ENCODE data around the gene ARID1B. TPM values are rescaled to one million over a fixed set of nuclear protein-coding genes. Genes with fewer than 3 reads are reported as not detected.

ARID1B gene
- total RNA-seq, 1 donor from 2014 or later = 18.5 TPM

GRCh38 chr6:156814036-156814581, 36.9 kb downstream of the ARID1B start:
- no peak for DNase-seq (ENCODE audit: low read depth)
- TF ChIP-seq CTCF (conservative IDR thresholded peaks at IDR 0.05; ENCODE audit: low read depth, low read length) = no peak

GRCh38 chr6:156816505-156816904, 39.3 kb downstream of the ARID1B start:
- no peak for DNase-seq (ENCODE audit: low read depth)
- no peak for TF ChIP-seq CTCF (conservative IDR thresholded peaks at IDR 0.05; ENCODE audit: low read depth, low read length)
- no peak overlapping the region for H3K4me3 ChIP-seq (ENCODE audit: low read depth, low read length)

More at GRCh38 chr6:156814036-156814581, 36.9 kb downstream of the ARID1B start:
- no peak overlapping the region for H3K4me3 ChIP-seq (ENCODE audit: low read depth, low read length)

- H3K4me3 ChIP-seq (ENCODE audit: low read depth, low read length) = no peak overlapping the region
- no peak for DNase-seq (ENCODE audit: low read depth)
- TF ChIP-seq CTCF (conservative IDR thresholded peaks at IDR 0.05; ENCODE audit: low read depth, low read length) = no peak
Measured at GRCh38 chr6:156820089-156820798, 43.1 kb downstream of the ARID1B start.

- DNase-seq (ENCODE audit: low read depth) = no peak
- no peak for TF ChIP-seq CTCF (conservative IDR thresholded peaks at IDR 0.05; ENCODE audit: low read depth, low read length)
- H3K4me3 ChIP-seq (ENCODE audit: low read depth, low read length) = no peak overlapping the region
Measured at GRCh38 chr6:156821707-156822106, 44.5 kb downstream of the ARID1B start.

- H3K4me3 ChIP-seq (ENCODE audit: low read depth, low read length) = no peak overlapping the region
- DNase-seq (ENCODE audit: low read depth) = no peak
- TF ChIP-seq CTCF (conservative IDR thresholded peaks at IDR 0.05; ENCODE audit: low read depth, low read length) = no peak
Measured at GRCh38 chr6:156822747-156823206, 45.6 kb downstream of the ARID1B start.

GRCh38 chr6:156824142-156824541, 47.0 kb downstream of the ARID1B start:
- no peak for TF ChIP-seq CTCF (conservative IDR thresholded peaks at IDR 0.05; ENCODE audit: low read depth, low read length)
- no peak for DNase-seq (ENCODE audit: low read depth)
- H3K4me3 ChIP-seq (ENCODE audit: low read depth, low read length) = no peak overlapping the region

GRCh38 chr6:156825475-156825874, 48.3 kb downstream of the ARID1B start:
- no peak overlapping the region for H3K4me3 ChIP-seq (ENCODE audit: low read depth, low read length)
- no peak for TF ChIP-seq CTCF (conservative IDR thresholded peaks at IDR 0.05; ENCODE audit: low read depth, low read length)
- DNase-seq (ENCODE audit: low read depth) = no peak

Measured in epithelial cell of proximal tubule (primary cell).